Measurements from ENCODE around the gene OPCML. TPM values are rescaled to one million over a fixed set of nuclear protein-coding genes. Genes with fewer than 3 reads are reported as not detected.

Gene OPCML
- polyA plus RNA-seq, 3 donors = not detected

DNA sequence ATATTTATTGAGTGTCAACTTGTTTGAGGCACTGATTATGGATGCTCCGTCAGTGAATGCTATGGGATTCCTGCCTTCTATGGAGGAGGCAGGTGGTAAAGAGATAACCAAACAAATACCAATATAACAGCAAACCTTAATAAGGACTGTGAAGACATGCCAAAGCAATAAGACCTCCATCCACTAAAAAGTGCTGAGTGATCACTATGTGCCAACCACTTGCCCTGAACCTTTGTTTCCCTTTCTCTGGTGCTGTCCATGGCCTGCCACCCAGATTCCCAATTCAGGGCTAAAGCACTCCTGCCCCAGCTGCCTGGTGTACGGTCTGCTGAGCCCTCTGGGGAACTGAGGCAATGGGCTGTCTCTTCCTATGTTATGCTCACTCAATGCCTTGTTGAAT lies 1074.9 kb downstream of the OPCML start:
- H3K9me3 Mint-ChIP-seq = peaks cover 0 to 14% (median 9%) of the 10 kb centered on the region in 7 donors
- no peaks in the 10 kb centered on the region for H3K36me3 Mint-ChIP-seq
- TF ChIP-seq, protein P1, sequence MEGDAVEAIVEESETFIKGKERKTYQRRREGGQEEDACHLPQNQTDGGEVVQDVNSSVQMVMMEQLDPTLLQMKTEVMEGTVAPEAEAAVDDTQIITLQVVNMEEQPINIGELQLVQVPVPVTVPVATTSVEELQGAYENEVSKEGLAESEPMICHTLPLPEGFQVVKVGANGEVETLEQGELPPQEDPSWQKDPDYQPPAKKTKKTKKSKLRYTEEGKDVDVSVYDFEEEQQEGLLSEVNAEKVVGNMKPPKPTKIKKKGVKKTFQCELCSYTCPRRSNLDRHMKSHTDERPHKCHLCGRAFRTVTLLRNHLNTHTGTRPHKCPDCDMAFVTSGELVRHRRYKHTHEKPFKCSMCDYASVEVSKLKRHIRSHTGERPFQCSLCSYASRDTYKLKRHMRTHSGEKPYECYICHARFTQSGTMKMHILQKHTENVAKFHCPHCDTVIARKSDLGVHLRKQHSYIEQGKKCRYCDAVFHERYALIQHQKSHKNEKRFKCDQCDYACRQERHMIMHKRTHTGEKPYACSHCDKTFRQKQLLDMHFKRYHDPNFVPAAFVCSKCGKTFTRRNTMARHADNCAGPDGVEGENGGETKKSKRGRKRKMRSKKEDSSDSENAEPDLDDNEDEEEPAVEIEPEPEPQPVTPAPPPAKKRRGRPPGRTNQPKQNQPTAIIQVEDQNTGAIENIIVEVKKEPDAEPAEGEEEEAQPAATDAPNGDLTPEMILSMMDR (IDR thresholded peaks at IDR 0.05) = no peak
- intact Hi-C loops (cut with micrococcal nuclease) = no loop called here
- no peaks in the 10 kb centered on the region for H3K79me2 ChIP-seq (ENCODE audit: insufficient read depth, low read length)
- WGBS (ENCODE audit: insufficient coverage) = 90% methylated on average over 1 of the region's 2 CpGs
- H3K27ac ChIP-seq (ENCODE audit: low read depth in 1 of 2, low read length in 2 of 2) = no peak overlapping the region
- H3K36me3 ChIP-seq (replicated peaks in 1 of 2; ENCODE audit: control insufficient read depth in 1 of 2, insufficient read depth in 2 of 2, low read length in 2 of 2) = no peaks in the 10 kb centered on the region
- no peak overlapping the region for H3K4me3 Mint-ChIP-seq
- H4K20me1 ChIP-seq (ENCODE audit: insufficient read depth, low read length) = no peaks in the 10 kb centered on the region
- H3K9ac ChIP-seq (ENCODE audit: insufficient read depth, low read length, poor library complexity, severe bottlenecking) = no peak overlapping the region
- no peaks in the 10 kb centered on the region for H3K27me3 Mint-ChIP-seq (ENCODE audit: low read depth in 3 of 3)
- H2AFZ ChIP-seq (ENCODE audit: insufficient read depth, low read depth, low read length, poor library complexity, severe bottlenecking) = no peak overlapping the region
- H3K4me1 ChIP-seq (ENCODE audit: control insufficient read depth in 1 of 2, insufficient read depth in 2 of 2, low read length in 2 of 2) = no peaks in the 10 kb centered on the region
- H3K9me3 ChIP-seq (replicated peaks in 1 of 2; ENCODE audit: control insufficient read depth in 1 of 2, insufficient read depth in 1 of 2, low read length in 2 of 2) = peaks cover 3 to 7% of the 10 kb centered on the region in 2 donors
- no peaks in the 10 kb centered on the region for H3K27me3 ChIP-seq (ENCODE audit: control insufficient read depth in 2 of 2, insufficient read depth in 2 of 2, low read length in 2 of 2)
- no peak overlapping the region for H3K4me3 ChIP-seq (replicated peaks in 1 of 3; ENCODE audit: low read depth in 2 of 3, low read length in 3 of 3)
- no peak overlapping the region for H3K27ac Mint-ChIP-seq
- no peak overlapping the region for H3K4me2 ChIP-seq (replicated peaks; ENCODE audit: extremely low read depth, low read length, poor library complexity, severe bottlenecking)
- H3K4me1 Mint-ChIP-seq = no peaks in the 10 kb centered on the region
- DNase-seq = no peak

GRCh38 chr11:132456751-132457328 lies 1075.5 kb downstream of the OPCML start:
- no peaks in the 10 kb centered on the region for H3K27me3 ChIP-seq (ENCODE audit: control insufficient read depth in 2 of 2, insufficient read depth in 2 of 2, low read length in 2 of 2)
- no peaks in the 10 kb centered on the region for H3K4me1 Mint-ChIP-seq
- H3K4me3 ChIP-seq (replicated peaks in 1 of 3; ENCODE audit: low read depth in 2 of 3, low read length in 3 of 3) = no peak overlapping the region
- H3K9me3 Mint-ChIP-seq = peaks cover 0 to 14% (median 8%) of the 10 kb centered on the region in 7 donors
- H3K36me3 ChIP-seq (replicated peaks in 1 of 2; ENCODE audit: control insufficient read depth in 1 of 2, insufficient read depth in 2 of 2, low read length in 2 of 2) = no peaks in the 10 kb centered on the region
- H3K9me3 ChIP-seq (replicated peaks in 1 of 2; ENCODE audit: control insufficient read depth in 1 of 2, insufficient read depth in 1 of 2, low read length in 2 of 2) = peaks cover 3 to 7% of the 10 kb centered on the region in 2 donors
- no peaks in the 10 kb centered on the region for H3K27me3 Mint-ChIP-seq (ENCODE audit: low read depth in 3 of 3)
- no peak overlapping the region for H3K9ac ChIP-seq (ENCODE audit: insufficient read depth, low read length, poor library complexity, severe bottlenecking)
- WGBS (ENCODE audit: insufficient coverage) = 70% methylated on average over 6 of the region's 8 CpGs
- no peak overlapping the region for H3K27ac Mint-ChIP-seq
- TF ChIP-seq, protein P1 (IDR thresholded peaks at IDR 0.05) = no peak
- H3K4me1 ChIP-seq (ENCODE audit: control insufficient read depth in 1 of 2, insufficient read depth in 2 of 2, low read length in 2 of 2) = no peaks in the 10 kb centered on the region
- H3K4me3 Mint-ChIP-seq = no peak overlapping the region
- no peak overlapping the region for H3K27ac ChIP-seq (ENCODE audit: low read depth in 1 of 2, low read length in 2 of 2)
- no peaks in the 10 kb centered on the region for H3K36me3 Mint-ChIP-seq
- intact Hi-C loops (cut with micrococcal nuclease) = no loop called here
- no peak overlapping the region for H3K4me2 ChIP-seq (replicated peaks; ENCODE audit: extremely low read depth, low read length, poor library complexity, severe bottlenecking)
- H2AFZ ChIP-seq (ENCODE audit: insufficient read depth, low read depth, low read length, poor library complexity, severe bottlenecking) = no peak overlapping the region
- DNase-seq = no peak
- no peaks in the 10 kb centered on the region for H3K79me2 ChIP-seq (ENCODE audit: insufficient read depth, low read length)
- no peaks in the 10 kb centered on the region for H4K20me1 ChIP-seq (ENCODE audit: insufficient read depth, low read length)
